RKO (cell line): Measurements from ENCODE around the gene HEXA.

ENCODE experiments used
- DNase-seq: peaks from one replicate; pipeline ENCODE4 v3.0.0-alpha.2; 2016; ENCODE audit warnings: low spot score

HEXA gene

DNA sequence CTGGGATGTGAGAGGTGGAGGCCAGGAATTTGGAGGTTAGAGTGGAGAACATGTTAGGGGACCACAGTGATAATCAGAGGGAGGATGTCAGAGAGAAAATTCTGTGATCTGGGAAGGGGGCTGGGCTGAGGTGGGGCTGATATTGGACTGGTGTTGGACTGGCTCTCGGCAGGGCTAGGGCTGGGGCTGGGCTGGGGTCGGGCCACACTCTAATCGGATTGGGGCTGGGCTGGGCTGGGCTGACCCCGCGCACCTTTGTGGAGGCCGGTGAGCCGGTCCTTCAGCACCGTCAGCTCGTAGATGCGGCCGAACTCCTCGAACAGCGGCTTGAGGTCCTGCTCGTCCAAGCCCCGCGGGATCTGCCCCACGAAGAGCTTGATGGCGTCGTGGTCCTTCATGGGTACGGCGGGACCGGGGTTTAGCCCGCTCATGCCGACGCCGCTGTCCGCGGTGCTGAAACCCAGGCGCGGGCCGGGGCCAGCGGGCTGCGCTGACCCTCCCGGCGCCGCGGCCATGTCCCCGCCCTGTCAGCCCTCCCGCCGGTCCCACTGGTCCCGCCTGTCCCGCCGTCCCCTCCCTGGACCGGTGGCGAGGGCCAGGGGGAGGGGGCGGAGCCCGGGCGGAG lies 56.3 kb downstream of the HEXA start:
- no peak for DNase-seq

DNA sequence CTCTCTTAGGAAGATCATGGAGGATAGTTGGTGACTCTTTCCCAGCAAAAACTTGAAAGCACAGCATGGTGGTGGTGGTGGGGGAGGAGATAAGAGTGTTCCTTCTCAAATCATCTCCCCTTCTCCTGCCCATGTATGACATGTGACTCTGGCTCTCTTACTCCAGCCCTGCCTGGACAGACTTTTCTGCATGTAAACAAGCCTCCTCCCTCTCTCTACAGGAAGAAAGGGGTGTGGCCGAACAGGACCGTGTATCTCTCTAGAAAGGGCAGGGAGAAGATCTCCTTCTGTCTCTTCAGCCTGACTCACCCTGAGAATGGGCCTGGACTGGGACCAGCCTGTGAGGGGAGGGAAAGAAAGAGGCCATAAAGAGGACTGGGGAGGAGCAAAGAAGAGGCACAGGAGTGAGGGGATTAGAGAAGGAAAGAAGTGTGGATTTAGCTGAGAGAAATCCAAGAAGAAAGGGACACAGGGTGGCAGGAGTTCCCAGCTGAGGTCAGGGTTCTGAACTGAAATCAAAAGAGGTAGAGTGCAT lies 57.3 kb downstream of the HEXA start:
- no peak for DNase-seq

DNA sequence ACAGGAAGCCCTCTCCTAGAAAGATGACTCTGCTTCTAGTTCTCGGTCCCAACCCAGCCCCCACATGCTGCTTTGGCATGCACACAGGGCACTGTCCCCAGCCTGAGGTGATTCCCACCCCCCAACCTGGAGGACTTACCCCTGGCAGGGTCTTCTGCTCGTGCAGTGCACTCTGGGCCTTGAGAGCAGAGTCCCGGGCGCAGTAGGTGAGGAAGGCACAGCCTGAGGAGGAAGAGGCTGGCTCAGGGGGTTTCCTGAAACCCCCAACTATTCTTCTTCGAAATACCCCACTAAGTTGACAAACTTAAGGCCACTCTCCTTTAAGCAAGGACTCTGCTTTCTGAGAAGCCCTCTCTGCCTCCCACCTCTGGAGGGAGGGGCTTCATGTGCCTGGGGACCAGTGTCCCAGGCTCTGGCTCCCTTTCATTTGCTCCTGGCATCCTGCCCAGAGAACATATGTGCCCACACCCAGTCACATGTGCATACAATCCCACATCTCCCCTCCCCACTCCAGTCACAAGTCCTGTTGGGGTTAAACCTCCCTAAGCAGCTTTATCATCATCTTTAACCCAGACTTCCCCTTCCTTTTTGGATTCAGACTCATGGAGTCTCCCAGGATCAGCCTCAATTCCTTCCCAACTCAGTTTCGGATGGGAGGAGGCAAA lies 60.0 kb downstream of the HEXA start:
- no peak for DNase-seq

DNA sequence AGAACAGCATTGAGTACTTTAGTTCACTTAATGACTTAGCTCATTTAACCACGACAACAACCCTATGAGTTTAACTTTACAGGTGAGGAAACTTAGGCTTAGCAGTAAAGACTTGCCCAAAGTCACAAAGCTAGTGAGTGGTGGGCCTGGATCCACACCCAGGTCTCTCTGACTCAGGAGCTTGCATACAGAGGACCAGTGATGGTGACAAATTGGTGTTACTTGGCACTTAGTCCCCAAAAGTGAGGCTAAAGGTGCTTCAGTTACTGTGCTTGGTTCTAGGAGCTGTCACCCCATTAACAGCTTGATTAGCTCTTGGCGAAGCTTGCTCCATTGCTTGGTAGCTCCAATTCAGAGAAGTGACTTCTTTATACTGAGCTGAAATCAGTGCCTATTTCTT lies 61.9 kb downstream of the HEXA start:
- DNase-seq = no peak

DNA sequence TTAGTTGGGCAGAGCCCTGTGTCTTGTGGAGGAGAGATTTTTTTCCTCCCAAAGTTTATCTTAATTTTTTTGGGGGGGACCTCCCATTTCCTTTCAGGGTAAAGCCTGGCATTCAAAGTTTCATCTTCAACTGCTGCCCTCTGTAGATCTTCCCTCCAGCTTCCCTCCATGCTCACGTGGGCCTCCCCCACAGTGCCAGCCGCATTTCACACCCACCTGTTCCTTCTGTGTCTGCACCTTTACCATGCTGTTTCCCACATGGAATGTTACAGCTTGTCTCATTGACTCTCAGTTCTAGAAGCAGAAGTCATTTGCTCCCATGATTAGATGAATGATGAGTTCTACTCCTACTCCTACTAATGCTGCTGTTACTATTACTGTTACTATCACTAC lies 62.4 kb downstream of the HEXA start:
- no peak for DNase-seq

DNA sequence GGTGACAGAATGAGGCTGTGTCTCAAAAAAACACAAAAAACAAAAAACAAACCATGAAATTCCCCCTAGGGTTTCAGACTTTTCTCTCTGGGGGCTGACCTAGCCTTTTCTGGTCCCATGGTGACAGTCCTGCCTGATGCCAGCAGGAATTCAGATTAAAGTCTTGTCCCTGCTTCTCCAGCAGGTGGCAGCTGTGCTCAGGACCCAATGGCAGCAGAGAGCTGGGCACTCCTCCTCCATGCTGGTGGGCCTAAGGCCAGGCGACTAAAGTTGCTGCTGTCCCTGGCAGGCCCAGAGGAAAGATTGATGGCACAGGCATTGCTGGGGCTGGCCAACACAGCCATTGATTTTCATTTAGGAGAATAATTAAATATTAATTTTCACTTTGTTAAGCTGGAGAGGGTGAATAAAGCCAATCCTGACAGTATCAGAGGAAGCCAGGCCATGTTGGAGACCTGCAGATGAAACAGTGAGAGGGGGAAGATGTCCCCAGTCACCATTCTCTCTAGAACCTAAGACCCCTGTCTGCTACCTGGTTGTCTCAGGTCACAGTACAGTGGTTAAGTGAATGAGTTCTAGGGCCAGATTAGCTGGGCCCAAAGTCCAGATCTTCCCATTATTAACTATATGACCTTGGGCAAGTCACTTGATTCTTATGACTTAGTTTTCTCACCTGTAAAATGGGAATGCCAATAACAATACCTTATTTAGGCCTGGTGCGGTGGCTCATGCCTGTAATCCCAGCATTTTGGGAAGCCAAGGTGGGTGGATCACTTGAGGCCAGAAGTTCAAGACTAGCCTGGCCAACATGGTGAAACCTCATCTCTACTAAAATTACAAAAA lies 63.0 kb downstream of the HEXA start:
- peak; percentile 77 for DNase-seq

DNA sequence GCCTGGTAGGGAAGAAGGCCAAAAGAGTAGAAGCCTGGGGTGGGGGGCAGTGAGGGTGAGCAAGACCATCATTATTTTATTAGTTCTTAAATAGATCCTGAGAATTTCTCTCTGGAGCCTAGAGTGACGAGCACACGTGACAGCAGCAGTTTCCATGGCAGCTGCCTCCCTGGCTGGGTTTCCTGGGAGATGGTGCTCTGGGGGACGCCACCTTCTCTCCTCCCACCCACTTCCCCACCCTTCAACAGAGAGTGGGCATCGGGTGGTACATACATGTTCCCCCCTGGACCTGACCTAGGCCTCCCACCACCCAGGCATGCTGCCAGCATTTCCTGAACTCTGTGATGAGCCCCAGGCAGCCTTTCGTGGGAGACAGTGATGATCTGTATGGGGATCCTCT lies 68.8 kb downstream of the HEXA start:
- DNase-seq = no peak

DNA sequence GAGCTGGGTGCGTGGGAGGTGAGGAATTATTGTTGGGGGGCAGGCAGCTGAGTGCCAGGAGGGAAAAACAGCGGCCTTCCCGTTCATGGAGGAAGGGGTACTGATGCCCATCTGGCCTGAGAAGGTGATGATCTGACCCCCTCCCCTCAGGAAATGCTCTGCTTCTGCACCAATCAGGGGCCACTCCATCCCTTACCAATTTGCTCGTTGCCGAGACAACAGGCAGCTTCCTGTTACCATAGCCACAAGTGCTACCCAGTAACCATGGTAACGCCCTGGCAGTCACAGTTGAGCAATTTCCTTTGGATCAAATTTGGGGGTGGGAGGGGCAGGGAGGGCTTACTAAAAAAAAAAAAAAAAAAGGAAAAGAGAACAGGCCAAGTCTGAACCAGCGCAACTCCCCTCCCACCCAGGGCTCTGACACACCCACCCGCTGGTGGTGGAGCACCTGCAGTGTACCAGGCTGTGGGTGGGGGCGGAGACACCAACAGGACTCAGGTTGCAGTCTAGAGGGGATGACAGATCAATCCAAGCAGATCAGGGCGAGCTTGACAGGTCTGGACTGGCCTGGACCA lies 69.5 kb downstream of the HEXA start:
- DNase-seq = peak; percentile 32

DNA sequence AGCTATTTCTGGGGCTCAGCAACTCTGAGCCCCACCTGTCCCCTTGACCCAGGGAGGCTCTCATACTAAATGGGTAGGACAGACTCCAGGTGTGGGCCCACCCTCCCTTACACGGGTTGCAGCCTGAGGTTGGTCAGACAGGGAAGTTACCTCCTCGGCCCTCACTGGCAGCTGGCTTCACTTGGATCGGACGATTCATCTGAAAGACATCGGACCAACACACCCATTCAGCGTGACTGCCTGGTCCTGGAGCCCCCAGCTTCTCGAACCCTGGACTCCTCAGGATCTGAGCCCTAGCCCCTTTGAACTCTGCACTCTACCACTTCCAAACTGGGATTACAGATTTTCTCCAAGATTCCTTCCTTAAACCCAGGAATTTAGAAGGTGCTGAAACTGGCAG lies 71.2 kb downstream of the HEXA start:
- no peak for DNase-seq

DNA sequence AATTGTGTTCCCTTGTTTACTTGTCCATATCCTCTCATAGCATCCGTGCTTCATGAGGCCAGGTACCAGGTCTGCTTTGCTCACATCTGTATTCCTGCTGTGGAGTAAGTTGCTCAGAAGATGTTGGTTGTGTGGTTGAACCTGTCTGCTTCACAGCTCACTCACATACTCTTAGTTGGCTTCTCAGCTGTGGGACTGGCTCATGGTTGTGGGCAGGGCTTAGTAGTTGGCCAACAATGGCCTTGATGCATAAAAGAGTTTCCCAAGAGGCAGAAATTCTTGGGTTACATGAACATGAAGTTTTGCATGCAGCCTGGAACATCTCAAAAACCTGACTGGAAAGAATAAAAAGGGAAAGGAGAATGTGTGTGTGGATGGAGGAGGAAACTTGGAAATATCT lies 72.9 kb downstream of the HEXA start:
- DNase-seq = no peak
